ENCODE data around the gene CYP19A1.
"Not testable (repeated sequence)": the region's sequence is repeated elsewhere in the genome, so short reads cannot be mapped to it uniquely, and the experiment has no call there.

The CYP19A1 gene

GRCh38 chr15:51299187-51300015 lies 39.0 kb downstream of the CYP19A1 start:
- no peaks in the 10 kb centered on the region for H3K4me1 Mint-ChIP-seq
- H3K27ac Mint-ChIP-seq: no peak overlapping the region
- H3K4me3 Mint-ChIP-seq: no peak overlapping the region
- ATAC-seq: no peak
- no peaks in the 10 kb centered on the region for H3K9me3 Mint-ChIP-seq
- H3K36me3 Mint-ChIP-seq: no peaks in the 10 kb centered on the region
- no peak for DNase-seq (ENCODE audit: low spot score in 2 of 2)

- H3K9me3 Mint-ChIP-seq: no peaks in the 10 kb centered on the region
- no peak for DNase-seq (ENCODE audit: low spot score in 2 of 2)
- no peak for ATAC-seq
These were observed 39.8 kb downstream of the CYP19A1 start for GRCh38 chr15:51298620-51299019.

GRCh38 chr15:51290720-51291119 lies 47.7 kb downstream of the CYP19A1 start:
- ATAC-seq: no peak
- H3K9me3 Mint-ChIP-seq: peaks cover 2% of the 10 kb centered on the region
- H3K36me3 Mint-ChIP-seq: no peaks in the 10 kb centered on the region
- H3K27ac Mint-ChIP-seq: no peak overlapping the region
- H3K4me1 Mint-ChIP-seq: no peaks in the 10 kb centered on the region
- DNase-seq (ENCODE audit: low spot score in 2 of 2): no peak
- H3K4me3 Mint-ChIP-seq: no peak overlapping the region

More at GRCh38 chr15:51298620-51299019, 39.8 kb downstream of the CYP19A1 start:
- H3K4me1 Mint-ChIP-seq: no peaks in the 10 kb centered on the region
- no peak overlapping the region for H3K27ac Mint-ChIP-seq
- H3K36me3 Mint-ChIP-seq: no peaks in the 10 kb centered on the region
- no peak overlapping the region for H3K4me3 Mint-ChIP-seq

- no peaks in the 10 kb centered on the region for H3K36me3 Mint-ChIP-seq
- no peak overlapping the region for H3K4me3 Mint-ChIP-seq
- peaks cover 2% of the 10 kb centered on the region for H3K9me3 Mint-ChIP-seq
- no peak for ATAC-seq
- no peaks in the 10 kb centered on the region for H3K4me1 Mint-ChIP-seq
- no peak overlapping the region for H3K27ac Mint-ChIP-seq
- DNase-seq (ENCODE audit: low spot score in 2 of 2): no peak
These were observed 49.1 kb downstream of the CYP19A1 start for GRCh38 chr15:51289290-51289689.

- Mint-ChIP-seq H3K9me3 (peaks cover under 1% of the 10 kb centered on the region), H3K4me1 (no peaks in the 10 kb centered on the region), H3K27ac (no peak overlapping the region), H3K4me3 (no peak overlapping the region), H3K36me3 (no peaks in the 10 kb centered on the region)
- no peak for DNase-seq (ENCODE audit: low spot score in 2 of 2)
- no peak for ATAC-seq
These were observed 50.0 kb downstream of the CYP19A1 start for GRCh38 chr15:51288143-51289065.

- no peak overlapping the region for H3K4me3 Mint-ChIP-seq
- H3K4me1 Mint-ChIP-seq: peaks cover 9% of the 10 kb centered on the region
- no peaks in the 10 kb centered on the region for H3K36me3 Mint-ChIP-seq
- H3K9me3 Mint-ChIP-seq: no peaks in the 10 kb centered on the region
- DNase-seq (ENCODE audit: low spot score in 2 of 2) (no peak), ATAC-seq (no peak)
- H3K27ac Mint-ChIP-seq: no peak overlapping the region
These were observed 51.6 kb downstream of the CYP19A1 start for GRCh38 chr15:51286816-51287215.

GRCh38 chr15:51285399-51285798 lies 53.0 kb downstream of the CYP19A1 start:
- ATAC-seq: no peak
- Mint-ChIP-seq H3K9me3 (no peaks in the 10 kb centered on the region), H3K27ac (no peak overlapping the region), H3K4me1 (peaks cover 9% of the 10 kb centered on the region), H3K36me3 (no peaks in the 10 kb centered on the region), H3K4me3 (no peak overlapping the region)
- DNase-seq (ENCODE audit: low spot score in 2 of 2): no peak

GRCh38 chr15:51284871-51285270 lies 53.5 kb downstream of the CYP19A1 start:
- no peak for DNase-seq (ENCODE audit: low spot score in 2 of 2)
- H3K27ac Mint-ChIP-seq: no peak overlapping the region

GRCh38 chr15:51283026-51283425 lies 55.4 kb downstream of the CYP19A1 start:
- Mint-ChIP-seq H3K36me3 (no peaks in the 10 kb centered on the region), H3K9me3 (no peaks in the 10 kb centered on the region), H3K4me3 (no peak overlapping the region), H3K27ac (no peak overlapping the region), H3K4me1 (peaks cover 9% of the 10 kb centered on the region)
- no peak for ATAC-seq
- DNase-seq (ENCODE audit: low spot score in 2 of 2): no peak

More at GRCh38 chr15:51284871-51285270, 53.5 kb downstream of the CYP19A1 start:
- no peaks in the 10 kb centered on the region for H3K9me3 Mint-ChIP-seq
- ATAC-seq: no peak
- no peak overlapping the region for H3K4me3 Mint-ChIP-seq
- peaks cover 9% of the 10 kb centered on the region for H3K4me1 Mint-ChIP-seq
- no peaks in the 10 kb centered on the region for H3K36me3 Mint-ChIP-seq

- H3K4me3 Mint-ChIP-seq; DNase-seq (ENCODE audit: low spot score in 2 of 2); ATAC-seq; H3K4me1 Mint-ChIP-seq; H3K27ac Mint-ChIP-seq; H3K9me3 Mint-ChIP-seq; H3K36me3 Mint-ChIP-seq: not testable (repeated sequence)
These were observed 56.2 kb downstream of the CYP19A1 start for GRCh38 chr15:51282241-51282640.

GRCh38 chr15:51281368-51281967 lies 56.9 kb downstream of the CYP19A1 start:
- ATAC-seq: peak; percentile 43
- DNase-seq (ENCODE audit: low spot score in 2 of 2): peak in 1 of 2 donors; percentile 54
- H3K36me3 Mint-ChIP-seq: no peaks in the 10 kb centered on the region
- no peaks in the 10 kb centered on the region for H3K9me3 Mint-ChIP-seq
- no peak overlapping the region for H3K4me3 Mint-ChIP-seq
- no peak overlapping the region for H3K27ac Mint-ChIP-seq
- peaks cover 9% of the 10 kb centered on the region for H3K4me1 Mint-ChIP-seq

- Mint-ChIP-seq H3K27ac (no peak overlapping the region), H3K9me3 (no peaks in the 10 kb centered on the region), H3K4me1 (peaks cover 9% of the 10 kb centered on the region), H3K36me3 (no peaks in the 10 kb centered on the region), H3K4me3 (no peak overlapping the region)
- ATAC-seq: no peak
- no peak for DNase-seq (ENCODE audit: low spot score in 2 of 2)
These were observed 57.6 kb downstream of the CYP19A1 start for GRCh38 chr15:51280838-51281237.

GRCh38 chr15:51279391-51279790 lies 59.0 kb downstream of the CYP19A1 start:
- Mint-ChIP-seq H3K4me1 (peaks cover 9% of the 10 kb centered on the region), H3K27ac (no peak overlapping the region), H3K9me3 (no peaks in the 10 kb centered on the region), H3K4me3 (no peak overlapping the region), H3K36me3 (no peaks in the 10 kb centered on the region)
- ATAC-seq (no peak), DNase-seq (ENCODE audit: low spot score in 2 of 2) (no peak)

GRCh38 chr15:51277101-51277500 lies 61.3 kb downstream of the CYP19A1 start:
- no peak overlapping the region for H3K27ac Mint-ChIP-seq
- no peak for DNase-seq (ENCODE audit: low spot score in 2 of 2)
- no peaks in the 10 kb centered on the region for H3K4me1 Mint-ChIP-seq
- ATAC-seq: no peak
- no peak overlapping the region for H3K4me3 Mint-ChIP-seq
- no peaks in the 10 kb centered on the region for H3K9me3 Mint-ChIP-seq
- no peaks in the 10 kb centered on the region for H3K36me3 Mint-ChIP-seq

- Mint-ChIP-seq H3K9me3 (no peaks in the 10 kb centered on the region), H3K36me3 (no peaks in the 10 kb centered on the region), H3K4me3 (no peak overlapping the region), H3K27ac (no peak overlapping the region), H3K4me1 (no peaks in the 10 kb centered on the region)
- DNase-seq (ENCODE audit: low spot score in 2 of 2) (no peak), ATAC-seq (peak; percentile 49)
These were observed 63.4 kb downstream of the CYP19A1 start for GRCh38 chr15:51274956-51275355.
